Astrocyte of the cerebellum (primary cell): ENCODE data around the gene SUCNR1.

ENCODE experiments used
- DNase-seq: peaks from one replicate; pipeline ENCODE4 v3.0.0-alpha.2; 2011; ENCODE audit warnings: low read depth
- H3K4me3 ChIP-seq: 2 replicates; pipeline ENCODE4 v1.5.1; 2011; ENCODE audit warnings: mild to moderate bottlenecking, low read depth, low read length, moderate library complexity
- in situ Hi-C: cut with HindIII; loops from 2 replicates; pipeline ENCODE4 v1.10.0; 2017; ENCODE audit warnings: low sequenced_read_pairs
- TF ChIP-seq, protein P1 (sequence below): IDR thresholded peaks from 2 replicates; pipeline ENCODE4 v1.5.1; 2012; ENCODE audit warnings: low read length, low read depth, moderate library complexity, mild to moderate bottlenecking; ENCODE audit errors: missing control alignments

The SUCNR1 gene

DNA sequence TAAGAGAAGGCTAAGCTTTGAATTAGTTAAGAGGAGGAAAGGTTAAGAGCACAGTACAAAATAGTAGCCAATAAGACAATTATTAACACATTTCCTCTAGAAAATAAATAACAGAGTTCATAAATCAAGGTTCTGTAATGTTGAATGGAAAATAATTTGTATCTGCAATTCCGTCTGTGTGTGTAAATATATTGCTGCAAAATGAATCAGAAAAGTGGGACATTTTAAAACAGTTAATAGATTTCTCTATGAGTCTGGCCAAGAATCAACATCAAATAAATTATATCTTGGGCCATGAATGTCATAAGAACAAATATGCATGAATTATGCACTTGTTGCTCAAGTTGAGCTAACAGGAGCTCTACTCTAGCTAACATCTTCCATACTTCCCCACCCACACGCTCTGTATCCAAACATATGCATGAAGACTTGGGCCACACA lies 14.2 kb upstream of the SUCNR1 start:
- TF ChIP-seq, protein P1, sequence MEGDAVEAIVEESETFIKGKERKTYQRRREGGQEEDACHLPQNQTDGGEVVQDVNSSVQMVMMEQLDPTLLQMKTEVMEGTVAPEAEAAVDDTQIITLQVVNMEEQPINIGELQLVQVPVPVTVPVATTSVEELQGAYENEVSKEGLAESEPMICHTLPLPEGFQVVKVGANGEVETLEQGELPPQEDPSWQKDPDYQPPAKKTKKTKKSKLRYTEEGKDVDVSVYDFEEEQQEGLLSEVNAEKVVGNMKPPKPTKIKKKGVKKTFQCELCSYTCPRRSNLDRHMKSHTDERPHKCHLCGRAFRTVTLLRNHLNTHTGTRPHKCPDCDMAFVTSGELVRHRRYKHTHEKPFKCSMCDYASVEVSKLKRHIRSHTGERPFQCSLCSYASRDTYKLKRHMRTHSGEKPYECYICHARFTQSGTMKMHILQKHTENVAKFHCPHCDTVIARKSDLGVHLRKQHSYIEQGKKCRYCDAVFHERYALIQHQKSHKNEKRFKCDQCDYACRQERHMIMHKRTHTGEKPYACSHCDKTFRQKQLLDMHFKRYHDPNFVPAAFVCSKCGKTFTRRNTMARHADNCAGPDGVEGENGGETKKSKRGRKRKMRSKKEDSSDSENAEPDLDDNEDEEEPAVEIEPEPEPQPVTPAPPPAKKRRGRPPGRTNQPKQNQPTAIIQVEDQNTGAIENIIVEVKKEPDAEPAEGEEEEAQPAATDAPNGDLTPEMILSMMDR: no peak
- in situ Hi-C loops: no loop called here
- no peak for DNase-seq
- no peak overlapping the region for H3K4me3 ChIP-seq

DNA sequence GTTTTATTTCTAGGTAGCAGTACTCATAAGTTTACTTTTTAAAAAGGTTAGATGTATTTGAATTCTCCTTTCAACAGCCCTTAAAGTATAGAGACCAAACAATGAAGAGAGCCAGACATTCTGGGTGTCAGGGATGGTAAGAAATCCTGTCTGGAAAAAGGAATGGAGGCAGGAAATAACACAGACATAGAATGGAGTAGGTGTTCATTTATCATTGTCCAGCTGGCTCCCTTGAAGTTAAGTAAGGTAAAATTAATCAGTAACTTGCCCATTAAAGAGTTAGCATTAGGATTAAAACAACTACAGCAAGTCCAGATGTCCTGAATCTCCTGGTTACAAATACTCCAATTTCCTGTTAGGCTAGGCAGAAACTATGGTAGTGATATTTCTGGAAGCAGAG lies 13.5 kb upstream of the SUCNR1 start:
- TF ChIP-seq, protein P1: no peak
- DNase-seq: no peak
- in situ Hi-C loops: no loop called here
- H3K4me3 ChIP-seq: no peak overlapping the region

DNA sequence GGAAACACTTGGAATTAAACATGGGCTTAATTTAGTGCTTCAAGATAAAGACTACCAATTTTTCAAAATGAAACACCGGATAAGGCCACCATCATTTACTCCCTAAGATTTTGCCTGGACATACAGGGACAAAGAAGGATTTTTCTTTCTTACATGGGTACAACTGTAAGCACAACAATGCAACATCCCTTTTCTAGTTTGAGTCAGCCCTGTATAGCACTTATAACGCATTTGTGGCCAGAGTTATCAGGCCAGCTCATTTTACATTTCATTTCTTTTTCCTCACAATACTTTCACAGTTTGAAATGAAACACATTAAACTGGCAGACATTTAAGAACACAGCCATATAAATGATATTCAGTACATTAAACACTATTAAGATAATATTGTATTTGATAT lies 9.8 kb upstream of the SUCNR1 start:
- in situ Hi-C loops: no loop called here

DNA sequence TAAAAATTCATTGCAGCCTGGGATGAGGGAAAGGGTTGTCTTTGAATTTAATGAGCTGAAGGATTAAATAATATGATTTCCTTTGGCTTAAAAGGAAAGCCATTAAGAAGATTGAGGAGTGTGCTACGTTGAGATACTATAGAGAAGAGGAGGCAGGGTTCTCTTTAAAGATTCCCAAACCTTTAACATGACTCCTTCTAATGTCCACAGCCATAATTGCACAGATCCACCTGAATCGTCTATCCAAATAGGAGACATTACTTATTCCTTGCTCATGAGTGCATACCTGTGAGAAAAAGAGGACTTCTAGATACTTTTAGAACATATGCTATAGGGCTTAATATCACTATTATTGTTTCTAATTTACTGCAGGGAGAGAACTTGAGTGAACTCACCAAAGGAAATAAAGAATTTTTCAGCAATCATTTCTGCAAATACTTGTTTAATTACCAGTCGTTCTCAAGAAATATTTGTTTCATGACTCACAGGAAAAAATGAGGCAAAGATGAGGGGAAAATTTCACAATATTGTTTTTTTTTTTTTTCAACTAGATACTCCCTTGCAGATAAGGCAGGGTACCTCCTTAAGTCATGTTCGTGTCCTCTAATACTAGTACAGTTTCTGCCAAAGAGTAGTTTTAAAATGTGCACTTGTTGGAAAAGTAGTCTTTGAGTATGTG lies 8.9 kb upstream of the SUCNR1 start:
- TF ChIP-seq, protein P1: no peak
- DNase-seq: peak; percentile 24
- no peak overlapping the region for H3K4me3 ChIP-seq
- in situ Hi-C loops: no loop called here

More for the DNA sequence above, 9.8 kb upstream of the SUCNR1 start:
- no peak for DNase-seq
- H3K4me3 ChIP-seq: no peak overlapping the region
- TF ChIP-seq, protein P1: no peak

DNA sequence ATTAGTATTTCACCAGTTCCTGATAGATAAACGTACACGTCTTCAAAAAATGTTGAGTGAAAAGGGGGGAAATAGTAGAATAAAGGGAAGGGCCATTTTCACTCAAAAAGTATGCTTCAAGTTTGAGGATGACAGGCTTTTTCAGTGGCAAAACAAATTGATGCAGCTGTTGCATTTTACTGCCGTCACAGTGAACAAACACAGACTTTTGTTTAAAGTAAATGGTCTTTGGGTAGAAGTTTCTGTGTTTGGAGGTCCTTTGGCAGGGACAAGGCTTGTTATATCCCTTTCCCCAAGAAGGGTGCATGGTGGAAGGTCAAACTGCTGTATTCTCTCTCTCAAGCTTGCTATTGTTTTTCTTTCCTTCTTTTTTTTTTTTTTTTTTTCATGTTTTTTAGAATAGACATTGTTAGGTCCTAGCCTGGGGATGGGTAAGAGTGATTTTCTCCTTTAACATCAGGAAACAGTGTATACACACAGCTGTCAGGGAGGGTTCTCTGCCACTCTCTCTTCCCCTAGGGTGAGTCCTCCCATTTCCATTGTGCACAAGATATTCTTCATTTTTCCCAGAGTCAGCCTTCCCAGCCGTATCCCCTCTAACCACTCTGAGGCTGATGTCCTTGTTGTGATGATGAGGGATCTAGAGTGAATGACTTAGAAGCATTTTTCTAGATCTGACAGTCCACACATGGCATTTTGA lies 6.6 kb upstream of the SUCNR1 start:
- in situ Hi-C loops: no loop called here
- TF ChIP-seq, protein P1: no peak
- no peak for DNase-seq
- no peak overlapping the region for H3K4me3 ChIP-seq

DNA sequence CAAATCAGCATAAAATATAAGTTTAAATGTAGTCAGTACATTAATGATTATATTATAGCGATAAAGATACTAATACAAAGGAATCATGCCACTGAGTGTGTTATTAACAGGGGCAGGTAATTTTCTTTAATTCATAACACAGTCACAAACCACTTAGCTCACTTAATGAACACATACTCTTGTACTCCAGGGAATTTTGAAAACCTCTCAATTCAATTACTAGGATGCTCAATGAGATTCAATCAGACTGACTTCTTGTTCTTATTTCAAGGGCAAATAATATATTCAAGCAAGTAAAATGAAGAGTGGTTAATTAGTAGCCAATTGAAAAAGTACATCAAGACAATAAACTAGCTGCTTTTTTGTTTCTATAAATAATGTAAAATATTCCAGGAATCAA lies 5.8 kb upstream of the SUCNR1 start:
- TF ChIP-seq, protein P1: no peak
- no peak overlapping the region for H3K4me3 ChIP-seq
- in situ Hi-C loops: no loop called here
- DNase-seq: no peak
